ENCODE results near the gene TSPAN17.

TSPAN17 gene

DNA sequence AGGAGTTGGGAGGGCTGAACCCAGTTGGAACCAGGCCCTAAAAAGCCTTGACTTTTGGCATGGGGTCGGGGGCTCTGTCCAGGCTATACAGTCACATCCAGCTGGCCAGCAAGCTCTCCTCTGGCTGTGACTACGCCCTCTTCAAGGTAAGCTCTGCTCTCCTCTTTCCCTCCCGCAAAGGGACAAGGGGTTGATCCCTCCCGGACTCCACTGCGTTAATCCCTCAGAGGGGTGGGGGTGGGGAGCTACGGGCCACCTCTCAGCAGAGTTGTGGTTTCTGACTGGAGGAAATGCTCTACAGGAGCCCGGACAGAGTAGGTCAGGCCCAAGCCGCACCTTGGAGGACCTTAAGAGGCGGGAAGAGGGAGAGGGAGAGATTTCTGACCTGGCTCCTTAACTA is 3.0 kb upstream of the TSPAN17 start:
- ATAC-seq: no peak
- TF ChIP-seq CSDC2 (CRISPR knock-in tag; IDR thresholded peaks at IDR 0.05): no peak
- TF ChIP-seq ISL1 (CRISPR knock-in tag; IDR thresholded peaks at IDR 0.05): no peak
- no peak for TF ChIP-seq ZFP30 (CRISPR knock-in tag; IDR thresholded peaks at IDR 0.05)
- no peak for TF ChIP-seq ZNF8 (CRISPR knock-in tag; IDR thresholded peaks at IDR 0.05)
- no peak for TF ChIP-seq GLIS3 (CRISPR knock-in tag; IDR thresholded peaks at IDR 0.05)
- TF ChIP-seq RARB (CRISPR knock-in tag; IDR thresholded peaks at IDR 0.05): no peak
- TF ChIP-seq TCF4 (CRISPR knock-in tag; IDR thresholded peaks at IDR 0.05; ENCODE audit: borderline replicate concordance): no peak
- TF ChIP-seq, protein P1, sequence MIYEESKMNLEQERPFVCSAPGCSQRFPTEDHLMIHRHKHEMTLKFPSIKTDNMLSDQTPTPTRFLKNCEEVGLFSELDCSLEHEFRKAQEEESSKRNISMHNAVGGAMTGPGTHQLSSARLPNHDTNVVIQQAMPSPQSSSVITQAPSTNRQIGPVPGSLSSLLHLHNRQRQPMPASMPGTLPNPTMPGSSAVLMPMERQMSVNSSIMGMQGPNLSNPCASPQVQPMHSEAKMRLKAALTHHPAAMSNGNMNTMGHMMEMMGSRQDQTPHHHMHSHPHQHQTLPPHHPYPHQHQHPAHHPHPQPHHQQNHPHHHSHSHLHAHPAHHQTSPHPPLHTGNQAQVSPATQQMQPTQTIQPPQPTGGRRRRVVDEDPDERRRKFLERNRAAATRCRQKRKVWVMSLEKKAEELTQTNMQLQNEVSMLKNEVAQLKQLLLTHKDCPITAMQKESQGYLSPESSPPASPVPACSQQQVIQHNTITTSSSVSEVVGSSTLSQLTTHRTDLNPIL (CRISPR knock-in tag; IDR thresholded peaks at IDR 0.05; ENCODE audit: low read depth): no peak
- no peak for TF ChIP-seq ARNTL (CRISPR knock-in tag; IDR thresholded peaks at IDR 0.05; ENCODE audit: borderline replicate concordance, low read depth)
- TF ChIP-seq ESRRG (CRISPR knock-in tag; IDR thresholded peaks at IDR 0.05): no peak
- TF ChIP-seq, protein P2, sequence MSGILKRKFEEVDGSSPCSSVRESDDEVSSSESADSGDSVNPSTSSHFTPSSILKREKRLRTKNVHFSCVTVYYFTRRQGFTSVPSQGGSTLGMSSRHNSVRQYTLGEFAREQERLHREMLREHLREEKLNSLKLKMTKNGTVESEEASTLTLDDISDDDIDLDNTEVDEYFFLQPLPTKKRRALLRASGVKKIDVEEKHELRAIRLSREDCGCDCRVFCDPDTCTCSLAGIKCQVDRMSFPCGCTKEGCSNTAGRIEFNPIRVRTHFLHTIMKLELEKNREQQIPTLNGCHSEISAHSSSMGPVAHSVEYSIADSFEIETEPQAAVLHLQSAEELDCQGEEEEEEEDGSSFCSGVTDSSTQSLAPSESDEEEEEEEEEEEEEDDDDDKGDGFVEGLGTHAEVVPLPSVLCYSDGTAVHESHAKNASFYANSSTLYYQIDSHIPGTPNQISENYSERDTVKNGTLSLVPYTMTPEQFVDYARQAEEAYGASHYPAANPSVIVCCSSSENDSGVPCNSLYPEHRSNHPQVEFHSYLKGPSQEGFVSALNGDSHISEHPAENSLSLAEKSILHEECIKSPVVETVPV (CRISPR knock-in tag; IDR thresholded peaks at IDR 0.05): no peak
- TF ChIP-seq, protein P3, sequence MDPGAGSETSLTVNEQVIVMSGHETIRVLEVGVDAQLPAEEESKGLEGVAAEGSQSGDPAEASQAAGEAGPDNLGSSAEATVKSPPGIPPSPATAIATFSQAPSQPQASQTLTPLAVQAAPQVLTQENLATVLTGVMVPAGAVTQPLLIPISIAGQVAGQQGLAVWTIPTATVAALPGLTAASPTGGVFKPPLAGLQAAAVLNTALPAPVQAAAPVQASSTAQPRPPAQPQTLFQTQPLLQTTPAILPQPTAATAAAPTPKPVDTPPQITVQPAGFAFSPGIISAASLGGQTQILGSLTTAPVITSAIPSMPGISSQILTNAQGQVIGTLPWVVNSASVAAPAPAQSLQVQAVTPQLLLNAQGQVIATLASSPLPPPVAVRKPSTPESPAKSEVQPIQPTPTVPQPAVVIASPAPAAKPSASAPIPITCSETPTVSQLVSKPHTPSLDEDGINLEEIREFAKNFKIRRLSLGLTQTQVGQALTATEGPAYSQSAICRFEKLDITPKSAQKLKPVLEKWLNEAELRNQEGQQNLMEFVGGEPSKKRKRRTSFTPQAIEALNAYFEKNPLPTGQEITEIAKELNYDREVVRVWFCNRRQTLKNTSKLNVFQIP (CRISPR knock-in tag; IDR thresholded peaks at IDR 0.05; ENCODE audit: borderline replicate concordance, low read depth): no peak
- TF ChIP-seq, protein P4, sequence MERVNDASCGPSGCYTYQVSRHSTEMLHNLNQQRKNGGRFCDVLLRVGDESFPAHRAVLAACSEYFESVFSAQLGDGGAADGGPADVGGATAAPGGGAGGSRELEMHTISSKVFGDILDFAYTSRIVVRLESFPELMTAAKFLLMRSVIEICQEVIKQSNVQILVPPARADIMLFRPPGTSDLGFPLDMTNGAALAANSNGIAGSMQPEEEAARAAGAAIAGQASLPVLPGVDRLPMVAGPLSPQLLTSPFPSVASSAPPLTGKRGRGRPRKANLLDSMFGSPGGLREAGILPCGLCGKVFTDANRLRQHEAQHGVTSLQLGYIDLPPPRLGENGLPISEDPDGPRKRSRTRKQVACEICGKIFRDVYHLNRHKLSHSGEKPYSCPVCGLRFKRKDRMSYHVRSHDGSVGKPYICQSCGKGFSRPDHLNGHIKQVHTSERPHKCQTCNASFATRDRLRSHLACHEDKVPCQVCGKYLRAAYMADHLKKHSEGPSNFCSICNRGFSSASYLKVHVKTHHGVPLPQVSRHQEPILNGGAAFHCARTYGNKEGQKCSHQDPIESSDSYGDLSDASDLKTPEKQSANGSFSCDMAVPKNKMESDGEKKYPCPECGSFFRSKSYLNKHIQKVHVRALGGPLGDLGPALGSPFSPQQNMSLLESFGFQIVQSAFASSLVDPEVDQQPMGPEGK (CRISPR knock-in tag; IDR thresholded peaks at IDR 0.05; ENCODE audit: borderline replicate concordance): no peak
- TF ChIP-seq BACH2 (CRISPR knock-in tag; IDR thresholded peaks at IDR 0.05; ENCODE audit: borderline replicate concordance): no peak
- TF ChIP-seq ZC3H10 (CRISPR knock-in tag; IDR thresholded peaks at IDR 0.05): no peak
- no peak for TF ChIP-seq ZNF70 (CRISPR knock-in tag; IDR thresholded peaks at IDR 0.05)
- TF ChIP-seq, protein P5, sequence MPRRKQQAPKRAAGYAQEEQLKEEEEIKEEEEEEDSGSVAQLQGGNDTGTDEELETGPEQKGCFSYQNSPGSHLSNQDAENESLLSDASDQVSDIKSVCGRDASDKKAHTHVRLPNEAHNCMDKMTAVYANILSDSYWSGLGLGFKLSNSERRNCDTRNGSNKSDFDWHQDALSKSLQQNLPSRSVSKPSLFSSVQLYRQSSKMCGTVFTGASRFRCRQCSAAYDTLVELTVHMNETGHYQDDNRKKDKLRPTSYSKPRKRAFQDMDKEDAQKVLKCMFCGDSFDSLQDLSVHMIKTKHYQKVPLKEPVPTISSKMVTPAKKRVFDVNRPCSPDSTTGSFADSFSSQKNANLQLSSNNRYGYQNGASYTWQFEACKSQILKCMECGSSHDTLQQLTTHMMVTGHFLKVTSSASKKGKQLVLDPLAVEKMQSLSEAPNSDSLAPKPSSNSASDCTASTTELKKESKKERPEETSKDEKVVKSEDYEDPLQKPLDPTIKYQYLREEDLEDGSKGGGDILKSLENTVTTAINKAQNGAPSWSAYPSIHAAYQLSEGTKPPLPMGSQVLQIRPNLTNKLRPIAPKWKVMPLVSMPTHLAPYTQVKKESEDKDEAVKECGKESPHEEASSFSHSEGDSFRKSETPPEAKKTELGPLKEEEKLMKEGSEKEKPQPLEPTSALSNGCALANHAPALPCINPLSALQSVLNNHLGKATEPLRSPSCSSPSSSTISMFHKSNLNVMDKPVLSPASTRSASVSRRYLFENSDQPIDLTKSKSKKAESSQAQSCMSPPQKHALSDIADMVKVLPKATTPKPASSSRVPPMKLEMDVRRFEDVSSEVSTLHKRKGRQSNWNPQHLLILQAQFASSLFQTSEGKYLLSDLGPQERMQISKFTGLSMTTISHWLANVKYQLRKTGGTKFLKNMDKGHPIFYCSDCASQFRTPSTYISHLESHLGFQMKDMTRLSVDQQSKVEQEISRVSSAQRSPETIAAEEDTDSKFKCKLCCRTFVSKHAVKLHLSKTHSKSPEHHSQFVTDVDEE (CRISPR knock-in tag; IDR thresholded peaks at IDR 0.05): no peak
- TF ChIP-seq ZFP3 (CRISPR knock-in tag; IDR thresholded peaks at IDR 0.05): no peak
- no peak for TF ChIP-seq PPARA (CRISPR knock-in tag; IDR thresholded peaks at IDR 0.05; ENCODE audit: borderline replicate concordance)
- TF ChIP-seq SNAI2 (CRISPR knock-in tag; IDR thresholded peaks at IDR 0.05): no peak

DNA sequence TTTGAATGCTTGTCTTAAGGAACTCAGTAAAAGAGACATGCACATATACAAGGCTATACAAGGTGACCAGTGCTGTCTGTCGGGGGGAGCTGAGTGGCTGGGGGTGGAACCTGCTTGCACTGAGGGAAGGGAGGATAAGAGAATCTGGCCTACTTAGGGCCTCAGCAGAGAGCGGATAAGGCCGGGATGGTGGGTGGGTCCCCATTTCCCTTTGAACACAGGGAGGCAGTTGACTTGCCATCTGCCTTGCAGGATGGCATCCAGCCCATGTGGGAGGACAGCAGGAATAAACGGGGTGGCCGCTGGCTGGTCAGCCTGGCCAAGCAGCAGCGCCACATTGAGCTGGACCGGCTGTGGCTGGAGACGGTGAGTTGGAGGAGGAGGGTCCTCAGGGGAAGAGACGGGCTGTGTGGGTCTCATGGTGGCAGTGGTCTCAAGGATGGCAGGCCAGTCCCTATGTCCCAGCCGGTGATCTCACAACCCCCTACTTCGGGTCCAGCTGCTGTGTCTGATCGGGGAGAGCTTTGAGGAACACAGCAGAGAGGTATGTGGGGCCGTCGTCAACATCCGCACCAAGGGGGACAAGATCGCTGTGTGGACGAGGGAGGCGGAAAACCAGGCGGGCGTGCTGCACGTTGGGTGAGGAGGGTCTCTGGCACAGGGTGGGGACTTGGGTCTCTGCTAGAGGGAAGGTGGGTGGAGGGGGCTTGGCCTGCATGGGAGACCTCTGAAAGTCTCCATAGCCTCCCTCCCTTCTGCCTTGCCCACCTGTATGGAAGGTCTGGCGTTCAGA is 2.2 kb upstream of the TSPAN17 start:
- no peak for TF ChIP-seq ZC3H10 (CRISPR knock-in tag; IDR thresholded peaks at IDR 0.05)
- TF ChIP-seq, protein P4 (CRISPR knock-in tag; IDR thresholded peaks at IDR 0.05; ENCODE audit: borderline replicate concordance): no peak
- TF ChIP-seq, protein P2 (CRISPR knock-in tag; IDR thresholded peaks at IDR 0.05): no peak
- TF ChIP-seq SNAI2 (CRISPR knock-in tag; IDR thresholded peaks at IDR 0.05): no peak
- TF ChIP-seq ZNF8 (CRISPR knock-in tag; IDR thresholded peaks at IDR 0.05): no peak
- TF ChIP-seq ESRRG (CRISPR knock-in tag; IDR thresholded peaks at IDR 0.05): no peak
- TF ChIP-seq ZFP3 (CRISPR knock-in tag; IDR thresholded peaks at IDR 0.05): no peak
- no peak for TF ChIP-seq ZNF70 (CRISPR knock-in tag; IDR thresholded peaks at IDR 0.05)
- no peak for ATAC-seq

Measured in SK-N-SH treated with all-trans-retinoic acid at 6 μM for 48 hours (cell line).